GM18861 (cell line): ENCODE results near the gene RASA2.
"Not testable (repeated sequence)": the region's sequence is repeated elsewhere in the genome, so short reads cannot be mapped to it uniquely, and the experiment has no call there.

Source experiments
- ATAC-seq: cut with Tn5 transposase; IDR thresholded peaks from one replicate; pipeline ENCODE4 v1.9.1; 2021; ENCODE audit not compliant: unreplicated experiment

The RASA2 gene

GRCh38 chr3:141575879-141576743 is 89.3 kb downstream of the RASA2 start:
- peak; percentile 60 for ATAC-seq

- ATAC-seq: no peak
These were observed 89.9 kb downstream of the RASA2 start for GRCh38 chr3:141576744-141577052.

- ATAC-seq: no peak
These were observed 91.6 kb downstream of the RASA2 start for GRCh38 chr3:141578202-141578973.

- ATAC-seq: no peak
These were observed 107.5 kb downstream of the RASA2 start for GRCh38 chr3:141594357-141594756.

- no peak for ATAC-seq
These were observed 111.1 kb downstream of the RASA2 start for GRCh38 chr3:141597931-141598330.

- no peak for ATAC-seq
These were observed 113.5 kb downstream of the RASA2 start for GRCh38 chr3:141600331-141600730.

- no peak for ATAC-seq
These were observed 115.9 kb downstream of the RASA2 start for GRCh38 chr3:141602706-141603105.

GRCh38 chr3:141603473-141604035 is 116.7 kb downstream of the RASA2 start:
- no peak for ATAC-seq

GRCh38 chr3:141605883-141606282 is 119.1 kb downstream of the RASA2 start:
- ATAC-seq: no peak

GRCh38 chr3:141608438-141608837 is 121.6 kb downstream of the RASA2 start:
- no peak for ATAC-seq

- ATAC-seq: no peak
These were observed 124.1 kb downstream of the RASA2 start for GRCh38 chr3:141610939-141611338.

GRCh38 chr3:141618103-141618910 is 131.5 kb downstream of the RASA2 start:
- ATAC-seq: no peak

- no peak for ATAC-seq
These were observed 132.1 kb downstream of the RASA2 start for GRCh38 chr3:141618938-141619337.

- no peak for ATAC-seq
These were observed 132.6 kb downstream of the RASA2 start for GRCh38 chr3:141619450-141619849.

GRCh38 chr3:141623691-141624090 is 136.9 kb downstream of the RASA2 start:
- ATAC-seq: no peak

GRCh38 chr3:141625506-141625905 is 138.7 kb downstream of the RASA2 start:
- ATAC-seq: no peak

GRCh38 chr3:141628334-141628733 is 141.5 kb downstream of the RASA2 start:
- not testable (repeated sequence) for ATAC-seq

- not testable (repeated sequence) for ATAC-seq
These were observed 142.1 kb downstream of the RASA2 start for GRCh38 chr3:141628868-141629441.

- ATAC-seq: no peak
These were observed 143.1 kb downstream of the RASA2 start for GRCh38 chr3:141629976-141630375.

- no peak for ATAC-seq
These were observed 146.1 kb downstream of the RASA2 start for GRCh38 chr3:141632779-141633374.
